Measurements from ENCODE around the gene SLC35F3.
"Not testable (repeated sequence)": the region's sequence is repeated elsewhere in the genome, so short reads cannot be mapped to it uniquely, and the experiment has no call there.

Gene SLC35F3

GRCh38 chr1:234120327-234120944 is 216.0 kb downstream of the SLC35F3 start:
- Histone ChIP-seq H3K9me3 (ENCODE audit: control extremely low read depth in 1 of 5, control insufficient read depth in 4 of 5, insufficient read depth in 2 of 5, low read depth in 1 of 5, low read length in 4 of 5) (no peaks in the 10 kb centered on the region), H3K27me3 (replicated peaks in 2 of 5; ENCODE audit: control insufficient read depth in 4 of 5, insufficient read depth in 5 of 5, low read length in 4 of 5) (peaks cover 0 to 11% (median 0%) of the 10 kb centered on the region in 5 experiments), H3K27ac (ENCODE audit: insufficient read depth in 1 of 2, low read depth in 1 of 2, low read length in 2 of 2, poor library complexity in 1 of 2, severe bottlenecking in 2 of 2) (no peak overlapping the region), H3K36me3 (ENCODE audit: control insufficient read depth in 4 of 4, insufficient read depth in 4 of 4, low read length in 3 of 4) (no peaks in the 10 kb centered on the region), H3K4me1 (ENCODE audit: control extremely low read depth in 1 of 4, control insufficient read depth in 4 of 4, insufficient read depth in 4 of 4, low read length in 3 of 4) (no peaks in the 10 kb centered on the region), H3K4me3 (ENCODE audit: control insufficient read depth in 1 of 7, extremely low read depth in 1 of 7, insufficient read depth in 4 of 7, low read depth in 2 of 7, low read length in 6 of 7) (no peak overlapping the region)
- WGBS (ENCODE audit: insufficient coverage), result 91% methylated on average over 6 of the region's 7 CpGs
- ChIA-PET CTCF (interaction anchor here (0.7 to 3.2 kb wide), 4 partner anchors 8 to 189 kb away, joined by 3 to 11 read pairs (median 3); no protein-coding TSS in a partner anchor), POLR2A (no interaction called here)
- no peak for DNase-seq

GRCh38 chr1:234121659-234122058 is 217.2 kb downstream of the SLC35F3 start:
- no CpG with 5 or more reads among the region's 3 CpGs for WGBS (ENCODE audit: insufficient coverage)
- CTCF ChIA-PET, result interaction anchor here (1.0 kb wide), 1 partner anchor 12 kb away, joined by 4 read pairs; no protein-coding TSS in a partner anchor
- POLR2A ChIA-PET, result not testable (repeated sequence)

GRCh38 chr1:234122571-234122970 is 218.1 kb downstream of the SLC35F3 start:
- ChIA-PET POLR2A (interaction anchor here (0.7 kb wide), 1 partner anchor 186 kb away, joined by 3 read pairs; no protein-coding TSS in a partner anchor), CTCF (interaction anchor here (1.0 kb wide), 1 partner anchor 13 kb away, joined by 4 read pairs; no protein-coding TSS in a partner anchor)
- DNase-seq; H3K4me1 ChIP-seq (ENCODE audit: control extremely low read depth in 1 of 4, control insufficient read depth in 4 of 4, insufficient read depth in 4 of 4, low read length in 3 of 4); H3K9me3 ChIP-seq (ENCODE audit: control extremely low read depth in 1 of 5, control insufficient read depth in 4 of 5, insufficient read depth in 2 of 5, low read depth in 1 of 5, low read length in 4 of 5); H3K4me3 ChIP-seq (ENCODE audit: control insufficient read depth in 1 of 7, extremely low read depth in 1 of 7, insufficient read depth in 4 of 7, low read depth in 2 of 7, low read length in 6 of 7); H3K36me3 ChIP-seq (ENCODE audit: control insufficient read depth in 4 of 4, insufficient read depth in 4 of 4, low read length in 3 of 4); H3K27ac ChIP-seq (ENCODE audit: insufficient read depth in 1 of 2, low read depth in 1 of 2, low read length in 2 of 2, poor library complexity in 1 of 2, severe bottlenecking in 2 of 2): not testable (repeated sequence)
- WGBS (ENCODE audit: insufficient coverage), result no CpG with 5 or more reads among the region's 2 CpGs
- H3K27me3 ChIP-seq (replicated peaks in 2 of 5; ENCODE audit: control insufficient read depth in 4 of 5, insufficient read depth in 5 of 5, low read length in 4 of 5), result peaks cover 0 to 26% (median 4%) of the 10 kb centered on the region in 5 experiments

More at GRCh38 chr1:234121659-234122058, 217.2 kb downstream of the SLC35F3 start:
- not testable (repeated sequence) for H3K27ac ChIP-seq (ENCODE audit: insufficient read depth in 1 of 2, low read depth in 1 of 2, low read length in 2 of 2, poor library complexity in 1 of 2, severe bottlenecking in 2 of 2); H3K4me1 ChIP-seq (ENCODE audit: control extremely low read depth in 1 of 4, control insufficient read depth in 4 of 4, insufficient read depth in 4 of 4, low read length in 3 of 4); H3K4me3 ChIP-seq (ENCODE audit: control insufficient read depth in 1 of 7, extremely low read depth in 1 of 7, insufficient read depth in 4 of 7, low read depth in 2 of 7, low read length in 6 of 7); DNase-seq; H3K9me3 ChIP-seq (ENCODE audit: control extremely low read depth in 1 of 5, control insufficient read depth in 4 of 5, insufficient read depth in 2 of 5, low read depth in 1 of 5, low read length in 4 of 5); H3K36me3 ChIP-seq (ENCODE audit: control insufficient read depth in 4 of 4, insufficient read depth in 4 of 4, low read length in 3 of 4)
- H3K27me3 ChIP-seq (replicated peaks in 2 of 5; ENCODE audit: control insufficient read depth in 4 of 5, insufficient read depth in 5 of 5, low read length in 4 of 5), result peaks cover 0 to 23% (median 4%) of the 10 kb centered on the region in 5 experiments

- POLR2A ChIA-PET, result no interaction called here
These were observed 219.4 kb downstream of the SLC35F3 start for GRCh38 chr1:234123867-234124266.

GRCh38 chr1:234125283-234125682 is 220.8 kb downstream of the SLC35F3 start:
- Histone ChIP-seq H3K9me3 (ENCODE audit: control extremely low read depth in 1 of 5, control insufficient read depth in 4 of 5, insufficient read depth in 2 of 5, low read depth in 1 of 5, low read length in 4 of 5) (no peaks in the 10 kb centered on the region), H3K36me3 (ENCODE audit: control insufficient read depth in 4 of 4, insufficient read depth in 4 of 4, low read length in 3 of 4) (no peaks in the 10 kb centered on the region), H3K4me1 (ENCODE audit: control extremely low read depth in 1 of 4, control insufficient read depth in 4 of 4, insufficient read depth in 4 of 4, low read length in 3 of 4) (no peaks in the 10 kb centered on the region), H3K27ac (ENCODE audit: insufficient read depth in 1 of 2, low read depth in 1 of 2, low read length in 2 of 2, poor library complexity in 1 of 2, severe bottlenecking in 2 of 2) (no peak overlapping the region), H3K27me3 (replicated peaks in 2 of 5; ENCODE audit: control insufficient read depth in 4 of 5, insufficient read depth in 5 of 5, low read length in 4 of 5) (peaks cover 0 to 31% (median 7%) of the 10 kb centered on the region in 5 experiments), H3K4me3 (ENCODE audit: control insufficient read depth in 1 of 7, extremely low read depth in 1 of 7, insufficient read depth in 4 of 7, low read depth in 2 of 7, low read length in 6 of 7) (no peak overlapping the region)
- DNase-seq, result peak; percentile 52 to 67 (median 63)
- ChIA-PET CTCF (interaction anchor here (0.7 to 3.6 kb wide), 10 partner anchors 8 to 203 kb away, joined by 3 to 26 read pairs (median 4); no protein-coding TSS in a partner anchor), POLR2A (interaction anchor here (0.7 kb wide), 1 partner anchor 60 kb away, joined by 3 read pairs; no protein-coding TSS in a partner anchor)
- 19% methylated on average over 11 of the region's 11 CpGs for WGBS (ENCODE audit: insufficient coverage)

More at GRCh38 chr1:234123867-234124266, 219.4 kb downstream of the SLC35F3 start:
- CTCF ChIA-PET, result interaction anchor here (0.8 to 3.6 kb wide), 6 partner anchors 10 to 188 kb away, joined by 3 to 26 read pairs (median 8); no protein-coding TSS in a partner anchor
- no peak overlapping the region for H3K4me3 ChIP-seq (ENCODE audit: control insufficient read depth in 1 of 7, extremely low read depth in 1 of 7, insufficient read depth in 4 of 7, low read depth in 2 of 7, low read length in 6 of 7)
- H3K9me3 ChIP-seq (ENCODE audit: control extremely low read depth in 1 of 5, control insufficient read depth in 4 of 5, insufficient read depth in 2 of 5, low read depth in 1 of 5, low read length in 4 of 5), result no peaks in the 10 kb centered on the region
- WGBS (ENCODE audit: insufficient coverage), result 95% methylated on average over 5 of the region's 5 CpGs
- no peaks in the 10 kb centered on the region for H3K36me3 ChIP-seq (ENCODE audit: control insufficient read depth in 4 of 4, insufficient read depth in 4 of 4, low read length in 3 of 4)
- H3K4me1 ChIP-seq (ENCODE audit: control extremely low read depth in 1 of 4, control insufficient read depth in 4 of 4, insufficient read depth in 4 of 4, low read length in 3 of 4), result no peaks in the 10 kb centered on the region
- H3K27me3 ChIP-seq (replicated peaks in 2 of 5; ENCODE audit: control insufficient read depth in 4 of 5, insufficient read depth in 5 of 5, low read length in 4 of 5), result peaks cover 0 to 31% (median 7%) of the 10 kb centered on the region in 5 experiments
- peak in 2 of 3 donors; percentile 28 to 53 for DNase-seq
- H3K27ac ChIP-seq (ENCODE audit: insufficient read depth in 1 of 2, low read depth in 1 of 2, low read length in 2 of 2, poor library complexity in 1 of 2, severe bottlenecking in 2 of 2), result no peak overlapping the region

- H3K36me3 ChIP-seq (ENCODE audit: control insufficient read depth in 4 of 4, insufficient read depth in 4 of 4, low read length in 3 of 4), result no peaks in the 10 kb centered on the region
- peaks cover 0 to 31% (median 7%) of the 10 kb centered on the region in 5 experiments for H3K27me3 ChIP-seq (replicated peaks in 2 of 5; ENCODE audit: control insufficient read depth in 4 of 5, insufficient read depth in 5 of 5, low read length in 4 of 5)
- no peak overlapping the region for H3K4me3 ChIP-seq (ENCODE audit: control insufficient read depth in 1 of 7, extremely low read depth in 1 of 7, insufficient read depth in 4 of 7, low read depth in 2 of 7, low read length in 6 of 7)
- H3K9me3 ChIP-seq (ENCODE audit: control extremely low read depth in 1 of 5, control insufficient read depth in 4 of 5, insufficient read depth in 2 of 5, low read depth in 1 of 5, low read length in 4 of 5), result no peaks in the 10 kb centered on the region
- CTCF ChIA-PET, result interaction anchor here (1.2 to 3.6 kb wide), 8 partner anchors 7 to 201 kb away, joined by 3 to 26 read pairs (median 4); no protein-coding TSS in a partner anchor
- WGBS (ENCODE audit: insufficient coverage), result 94% methylated on average over 11 of the region's 13 CpGs
- H3K4me1 ChIP-seq (ENCODE audit: control extremely low read depth in 1 of 4, control insufficient read depth in 4 of 4, insufficient read depth in 4 of 4, low read length in 3 of 4), result no peaks in the 10 kb centered on the region
- no peak for DNase-seq
- POLR2A ChIA-PET, result no interaction called here
- H3K27ac ChIP-seq (ENCODE audit: insufficient read depth in 1 of 2, low read depth in 1 of 2, low read length in 2 of 2, poor library complexity in 1 of 2, severe bottlenecking in 2 of 2), result no peak overlapping the region
These were observed 221.2 kb downstream of the SLC35F3 start for GRCh38 chr1:234125714-234126113.

All from common myeloid progenitor, CD34-positive (primary cell).